Measurements from ENCODE around the gene RYR1. TPM values are rescaled to one million over a fixed set of nuclear protein-coding genes. Genes with fewer than 3 reads are reported as not detected.

RYR1 gene
- total and polyA plus RNA-seq, 2 of the 8 experiments (the other 6 are each of a cell fraction or from before 2014, with no cell fraction given) = 5.8 to 11.8 TPM

GRCh38 chr19:38506723-38507550 is 73.4 kb downstream of the RYR1 start (continued):
- TF ChIP-seq E2F6 (IDR thresholded peaks at IDR 0.05) = peak; percentile 80
- TF ChIP-seq HDAC6 (IDR thresholded peaks at IDR 0.05; ENCODE audit: low read depth, low read length) = no peak
- peak; percentile 54; the same call in 1 of the 2 replicates for TF ChIP-seq MAX (IDR thresholded peaks at IDR 0.05)
- no peak for TF ChIP-seq HDAC2 (IDR thresholded peaks at IDR 0.05; ENCODE audit: borderline replicate concordance in 1 of 2, low read depth in 2 of 2, low read length in 2 of 2)
- peak; percentile 17; the same call in 1 of the 2 replicates for TF ChIP-seq SP1 (IDR thresholded peaks at IDR 0.05; ENCODE audit: low read depth, low read length)
- TF ChIP-seq GTF2F1 (IDR thresholded peaks at IDR 0.05; ENCODE audit: borderline replicate concordance, low read depth, low read length) = no peak
- no peak for TF ChIP-seq JUN (IDR thresholded peaks at IDR 0.05; ENCODE audit: low read depth, low read length)
- no peak for TF ChIP-seq RAD21 (IDR thresholded peaks at IDR 0.05 in 1 of 2, conservative IDR thresholded peaks at IDR 0.05 in 1 of 2; ENCODE audit: low read depth in 2 of 2, low read length in 2 of 2)
- TF ChIP-seq POU5F1 (IDR thresholded peaks at IDR 0.05; ENCODE audit: low read depth, low read length) = no peak
- TF ChIP-seq TCF12 (IDR thresholded peaks at IDR 0.05; ENCODE audit: low read depth, low read length) = no peak
- TF ChIP-seq RNF2 (IDR thresholded peaks at IDR 0.05; ENCODE audit: borderline replicate concordance, low read depth, low read length, missing control alignments, poor library complexity, severe bottlenecking) = no peak
- TF ChIP-seq ATF2 (IDR thresholded peaks at IDR 0.05; ENCODE audit: low read length) = no peak
- no peak for TF ChIP-seq SIRT6 (IDR thresholded peaks at IDR 0.05; ENCODE audit: low read length)
- no peak for TF ChIP-seq SIN3A (conservative IDR thresholded peaks at IDR 0.05 in 1 of 2, IDR thresholded peaks at IDR 0.05 in 1 of 2; ENCODE audit: low read depth in 1 of 2, low read length in 2 of 2)
- no peak for TF ChIP-seq SRF (IDR thresholded peaks at IDR 0.05; ENCODE audit: low read depth, low read length)
- no peak for TF ChIP-seq TAF1 (IDR thresholded peaks at IDR 0.05; ENCODE audit: low read depth, low read length)
